HTERT RPE-1 (cell line): ENCODE results near the gene ABR.
"Not testable (repeated sequence)": the region's sequence is repeated elsewhere in the genome, so short reads cannot be mapped to it uniquely, and the experiment has no call there.

Source experiments
- in situ Hi-C: fragments of 300-500 bp; cut with MboI; formaldehyde crosslinking; loops from 4 replicates; pipeline ENCODE4 v1.14.3; 2020; ENCODE audit warnings: low sequenced_read_pairs

Gene ABR

GRCh38 chr17:1097972-1098744 lies 81.6 kb downstream of the ABR start:
- in situ Hi-C loops = not testable (repeated sequence)

GRCh38 chr17:1096215-1096614 lies 83.6 kb downstream of the ABR start:
- in situ Hi-C loops = no loop called here

- in situ Hi-C loops = no loop called here
These were observed 84.0 kb downstream of the ABR start for GRCh38 chr17:1095853-1096173.

- in situ Hi-C loops = no loop called here
These were observed 84.5 kb downstream of the ABR start for GRCh38 chr17:1095090-1095852.

- in situ Hi-C loops = no loop called here
These were observed 85.2 kb downstream of the ABR start for GRCh38 chr17:1094591-1094990.

GRCh38 chr17:1091900-1092299 lies 87.9 kb downstream of the ABR start:
- in situ Hi-C loops = no loop called here

GRCh38 chr17:1091190-1091534 lies 88.6 kb downstream of the ABR start:
- in situ Hi-C loops = no loop called here

- in situ Hi-C loops = no loop called here
These were observed 89.2 kb downstream of the ABR start for GRCh38 chr17:1090465-1091189.

GRCh38 chr17:1089915-1090314 lies 89.9 kb downstream of the ABR start:
- in situ Hi-C loops = no loop called here

- in situ Hi-C loops = no loop called here
These were observed 92.2 kb downstream of the ABR start for GRCh38 chr17:1087381-1088241.

- in situ Hi-C loops = no loop called here
These were observed 96.2 kb downstream of the ABR start for GRCh38 chr17:1083451-1084187.

GRCh38 chr17:1082579-1082978 lies 97.2 kb downstream of the ABR start:
- in situ Hi-C loops = no loop called here

GRCh38 chr17:1078831-1079561 lies 100.8 kb downstream of the ABR start:
- in situ Hi-C loops = no loop called here

GRCh38 chr17:1077986-1078711 lies 101.6 kb downstream of the ABR start:
- in situ Hi-C loops = no loop called here

GRCh38 chr17:1077581-1077985 lies 102.2 kb downstream of the ABR start:
- in situ Hi-C loops = no loop called here

GRCh38 chr17:1076982-1077302 lies 102.8 kb downstream of the ABR start:
- in situ Hi-C loops = no loop called here

- in situ Hi-C loops = no loop called here
These were observed 103.3 kb downstream of the ABR start for GRCh38 chr17:1076299-1076981.

- in situ Hi-C loops = no loop called here
These were observed 104.7 kb downstream of the ABR start for GRCh38 chr17:1074886-1075605.
